ENCODE results near the gene ACOT7.
A peak's percentile ranks its signal among the peaks of the same experiment; 100 is the strongest.
"Not testable (repeated sequence)": the region's sequence is repeated elsewhere in the genome, so short reads cannot be mapped to it uniquely, and the experiment has no call there.

ACOT7 gene, protein sequence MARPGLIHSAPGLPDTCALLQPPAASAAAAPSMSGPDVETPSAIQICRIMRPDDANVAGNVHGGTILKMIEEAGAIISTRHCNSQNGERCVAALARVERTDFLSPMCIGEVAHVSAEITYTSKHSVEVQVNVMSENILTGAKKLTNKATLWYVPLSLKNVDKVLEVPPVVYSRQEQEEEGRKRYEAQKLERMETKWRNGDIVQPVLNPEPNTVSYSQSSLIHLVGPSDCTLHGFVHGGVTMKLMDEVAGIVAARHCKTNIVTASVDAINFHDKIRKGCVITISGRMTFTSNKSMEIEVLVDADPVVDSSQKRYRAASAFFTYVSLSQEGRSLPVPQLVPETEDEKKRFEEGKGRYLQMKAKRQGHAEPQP

DNA sequence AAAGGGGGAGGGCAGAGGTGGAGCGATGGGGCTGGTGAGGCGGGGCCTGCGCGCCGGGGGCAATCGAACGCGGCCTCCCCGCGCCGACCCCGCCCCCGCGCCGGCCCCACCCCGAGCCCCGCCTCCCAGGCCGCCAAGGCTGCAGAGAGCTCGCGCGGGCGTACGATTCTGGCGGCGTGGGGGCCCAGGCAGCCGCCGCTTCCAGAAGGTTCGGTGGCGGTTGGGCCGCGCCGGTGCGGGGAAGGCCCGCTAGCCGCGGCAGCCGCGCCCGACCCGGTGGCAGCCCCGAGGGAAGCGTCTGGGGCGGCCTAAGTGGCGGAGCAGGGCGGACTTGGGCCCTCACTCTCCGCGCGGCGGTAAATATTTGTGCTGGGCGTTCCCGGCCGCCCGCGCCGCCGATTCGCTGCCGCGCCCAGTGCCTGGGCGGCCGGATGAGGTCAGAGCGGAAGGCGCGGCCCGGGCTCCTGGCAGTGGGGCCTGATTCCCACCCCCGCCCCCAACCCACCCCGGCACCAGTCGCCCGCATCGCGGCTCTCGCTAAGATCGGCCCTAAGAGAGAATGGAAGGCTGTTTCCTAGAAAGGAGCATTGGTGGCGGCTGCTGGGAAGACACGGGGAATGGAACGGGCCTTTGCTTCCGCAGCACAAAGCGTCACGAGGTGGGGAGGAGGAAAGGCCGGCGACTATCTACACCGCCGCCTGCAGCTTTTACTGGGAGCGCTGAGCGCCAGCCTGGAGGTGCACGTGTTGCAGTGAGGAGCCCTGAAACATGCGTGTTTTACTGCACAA is at the start of gene ACOT7:
TSS of gene ACOT7 (minus strand) at position 368 of the 788 bp plus-strand sequence. CDS start 368 bp downstream, outside the sequence.
- peak; percentile 68 to 97 for DNase-seq

DNA sequence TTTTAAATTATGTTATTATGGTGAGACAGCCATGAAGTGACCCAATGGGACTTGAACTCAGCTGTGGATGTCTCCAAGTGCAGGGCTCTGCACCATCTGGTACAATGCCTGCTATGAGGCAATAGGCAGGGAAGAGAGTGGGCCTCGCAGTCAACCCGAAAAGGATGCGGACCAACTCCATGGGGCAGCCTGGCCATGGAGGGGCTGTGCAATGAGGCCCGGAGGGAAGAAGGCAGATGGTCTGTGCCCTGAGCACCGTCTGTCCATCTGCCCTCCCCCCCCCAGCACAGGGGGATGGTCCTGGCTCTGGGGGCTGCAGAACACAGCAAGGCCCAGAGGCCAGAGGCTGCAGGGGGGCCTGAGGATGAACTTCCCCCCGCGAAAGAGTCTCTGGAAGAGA is 48.0 kb upstream of the ACOT7 start:
- DNase-seq = no peak

DNA sequence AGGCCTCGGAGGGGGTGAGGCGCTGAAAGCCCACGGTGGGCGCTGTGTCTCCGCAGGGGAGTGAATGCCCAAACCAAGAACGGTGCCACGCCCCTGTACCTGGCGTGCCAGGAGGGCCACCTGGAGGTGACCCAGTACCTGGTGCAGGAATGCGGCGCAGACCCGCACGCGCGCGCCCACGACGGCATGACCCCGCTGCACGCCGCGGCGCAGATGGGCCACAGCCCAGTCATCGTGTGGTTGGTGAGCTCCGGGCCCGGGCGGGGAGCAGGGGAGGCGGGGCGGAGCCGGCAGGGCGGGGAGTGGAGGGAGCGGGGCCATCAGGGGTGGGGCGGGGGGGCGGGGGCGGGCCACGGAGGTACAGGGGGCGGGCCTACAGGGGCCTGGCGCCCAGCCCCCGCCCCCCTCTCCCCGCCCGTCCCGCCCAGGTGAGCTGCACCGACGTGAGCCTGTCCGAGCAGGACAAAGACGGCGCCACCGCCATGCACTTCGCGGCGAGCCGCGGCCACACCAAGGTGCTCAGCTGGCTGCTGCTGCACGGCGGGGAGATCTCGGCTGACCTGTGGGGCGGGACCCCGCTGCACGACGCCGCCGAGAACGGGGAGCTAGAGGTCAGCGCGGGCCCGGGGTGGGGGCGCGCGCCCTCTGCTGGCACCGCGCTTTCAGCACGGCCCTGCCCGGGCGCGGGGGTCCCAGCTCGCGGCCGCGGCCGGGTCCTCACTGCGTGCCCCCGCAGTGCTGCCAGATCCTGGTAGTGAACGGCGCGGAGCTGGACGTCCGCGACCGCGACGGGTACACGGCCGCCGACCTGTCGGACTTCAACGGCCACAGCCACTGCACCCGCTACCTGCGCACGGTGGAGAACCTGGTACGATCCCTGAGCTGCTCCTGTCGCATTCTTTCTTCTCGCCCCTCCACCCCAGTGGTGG is 46.9 kb upstream of the ACOT7 start:
- no peak for DNase-seq

DNA sequence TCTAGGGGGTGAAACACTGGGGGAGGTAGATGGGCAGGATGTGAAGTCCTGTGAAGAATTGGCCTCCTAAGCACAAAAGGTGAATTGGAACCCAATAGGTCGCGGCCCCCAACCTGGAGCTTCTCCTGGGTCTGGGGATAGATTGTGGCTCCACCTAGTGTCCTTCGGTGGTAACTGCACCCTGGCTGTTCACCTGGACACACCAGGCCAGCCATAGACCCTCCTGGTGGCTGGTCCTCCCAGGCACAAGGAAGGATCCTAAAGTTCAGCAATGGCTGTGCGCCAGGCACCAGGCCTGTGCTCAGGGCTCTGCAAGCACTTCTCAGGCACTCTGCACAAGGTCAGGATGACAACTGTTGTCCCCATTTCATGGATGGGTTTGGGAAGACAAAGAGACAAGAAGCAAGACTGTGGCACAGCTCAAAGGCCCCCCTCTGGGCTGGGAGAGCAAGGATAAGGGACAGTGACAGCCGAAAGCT is 44.5 kb upstream of the ACOT7 start:
- DNase-seq = peak; percentile 12 to 50

DNA sequence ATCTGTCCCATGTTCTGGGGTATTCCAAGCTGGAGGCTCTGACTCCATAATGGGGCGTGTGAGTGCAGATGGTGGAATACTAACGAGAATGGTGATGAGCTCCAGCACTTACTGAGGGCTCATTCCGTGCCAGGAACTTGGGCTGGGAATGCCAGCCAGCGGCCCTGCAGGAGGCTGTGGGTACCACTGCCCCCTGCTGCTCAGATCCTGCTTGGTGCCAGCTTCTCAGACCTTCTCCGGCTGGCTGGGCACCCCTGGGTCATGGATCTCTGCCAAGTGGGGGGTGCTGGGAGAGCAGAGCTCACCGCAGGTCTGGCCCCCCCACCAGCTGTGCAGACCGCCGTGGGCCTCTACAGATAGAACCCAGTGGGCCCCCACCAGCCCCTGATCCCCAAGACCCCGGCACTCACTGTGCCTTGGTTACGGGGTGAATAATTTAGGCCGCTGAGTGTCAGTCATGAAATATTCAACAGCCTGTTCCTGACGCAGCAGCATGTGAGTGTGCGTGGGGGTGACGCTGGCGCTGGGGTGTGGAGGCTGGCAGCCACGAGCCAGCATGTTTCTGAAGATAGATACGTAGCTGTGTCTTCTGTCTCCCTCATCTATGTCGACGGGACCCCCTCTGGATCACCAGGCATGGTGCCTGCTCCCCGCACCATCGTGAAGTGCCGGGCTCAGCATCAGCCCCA is 43.6 kb upstream of the ACOT7 start:
- not testable (repeated sequence) for DNase-seq

DNA sequence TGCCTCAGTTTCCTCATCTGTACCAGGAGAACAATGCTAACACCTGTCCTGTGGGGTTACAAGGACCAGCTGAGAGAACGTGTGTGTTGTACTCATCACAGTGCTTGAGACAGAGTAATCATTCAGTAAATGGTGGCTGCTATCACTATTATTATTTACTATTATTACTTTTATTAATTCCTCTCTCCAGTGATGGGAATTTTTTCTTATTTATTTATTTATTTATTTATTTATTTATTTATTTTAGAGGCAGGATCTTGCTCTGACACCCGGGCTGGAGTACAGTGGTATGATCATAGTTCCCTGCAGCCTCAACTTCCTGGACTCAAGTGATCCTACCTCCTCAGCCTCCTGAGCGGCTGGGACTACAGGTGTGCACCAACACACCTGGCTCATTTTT is 42.7 kb upstream of the ACOT7 start:
- DNase-seq = not testable (repeated sequence)

DNA sequence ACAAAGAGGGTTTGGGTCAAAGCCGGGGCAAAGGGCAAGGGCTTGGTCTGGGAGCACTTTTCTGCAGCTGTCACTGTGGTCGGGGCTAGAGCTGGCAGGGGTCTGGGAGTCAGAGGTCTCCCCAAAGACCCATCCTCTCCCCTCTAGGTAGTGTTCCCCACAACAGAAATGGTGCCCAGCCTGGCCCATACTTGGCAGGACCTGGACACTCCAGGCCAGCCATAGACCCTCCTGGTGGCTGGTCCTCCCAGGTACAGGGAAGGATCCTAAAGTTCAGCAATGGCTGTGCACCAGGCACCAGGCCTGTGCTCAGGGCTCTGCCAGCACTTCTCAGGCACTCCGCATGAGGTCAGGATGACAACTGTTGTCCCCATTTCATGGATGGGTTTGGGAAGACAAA is 42.0 kb upstream of the ACOT7 start:
- DNase-seq = no peak

DNA sequence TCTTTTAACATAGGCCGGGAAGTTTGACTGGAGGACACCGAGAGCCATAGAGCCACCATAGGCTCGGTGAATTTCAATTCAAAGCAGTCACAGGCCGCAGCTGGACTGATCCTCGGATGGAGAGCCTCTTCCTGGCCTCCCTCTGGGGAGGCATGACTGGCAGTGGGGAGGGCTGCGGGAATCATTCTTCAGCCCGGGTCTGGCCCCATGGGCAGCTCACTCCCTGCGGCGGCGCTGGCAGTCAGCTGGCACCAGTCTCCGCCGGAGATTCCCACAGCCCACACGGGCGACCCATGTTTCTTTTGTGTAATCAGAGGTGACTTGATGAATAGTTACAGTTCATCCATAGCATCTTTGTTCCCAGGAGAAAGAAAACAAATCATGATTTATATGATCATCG is 41.6 kb upstream of the ACOT7 start:
- DNase-seq = no peak

DNA sequence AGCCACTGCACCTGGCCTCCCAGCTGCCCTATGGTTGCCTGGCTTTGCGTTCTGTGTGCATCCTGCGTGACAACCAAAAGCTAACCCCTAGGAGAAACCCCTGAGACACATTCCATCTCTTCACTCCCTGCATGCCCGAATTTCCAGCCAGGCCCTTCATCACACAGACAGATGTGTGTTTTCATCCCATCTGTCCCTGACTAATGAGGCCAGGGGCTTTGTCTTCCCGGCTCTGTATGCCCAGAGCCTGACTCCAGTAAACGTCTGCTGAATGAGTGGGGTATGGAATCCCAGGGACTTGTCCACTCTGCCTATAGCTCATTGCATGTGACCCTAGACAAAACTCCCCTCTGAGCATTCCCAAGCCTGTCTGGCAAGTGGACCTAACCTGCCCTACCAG is 40.6 kb upstream of the ACOT7 start:
- no peak for DNase-seq

DNA sequence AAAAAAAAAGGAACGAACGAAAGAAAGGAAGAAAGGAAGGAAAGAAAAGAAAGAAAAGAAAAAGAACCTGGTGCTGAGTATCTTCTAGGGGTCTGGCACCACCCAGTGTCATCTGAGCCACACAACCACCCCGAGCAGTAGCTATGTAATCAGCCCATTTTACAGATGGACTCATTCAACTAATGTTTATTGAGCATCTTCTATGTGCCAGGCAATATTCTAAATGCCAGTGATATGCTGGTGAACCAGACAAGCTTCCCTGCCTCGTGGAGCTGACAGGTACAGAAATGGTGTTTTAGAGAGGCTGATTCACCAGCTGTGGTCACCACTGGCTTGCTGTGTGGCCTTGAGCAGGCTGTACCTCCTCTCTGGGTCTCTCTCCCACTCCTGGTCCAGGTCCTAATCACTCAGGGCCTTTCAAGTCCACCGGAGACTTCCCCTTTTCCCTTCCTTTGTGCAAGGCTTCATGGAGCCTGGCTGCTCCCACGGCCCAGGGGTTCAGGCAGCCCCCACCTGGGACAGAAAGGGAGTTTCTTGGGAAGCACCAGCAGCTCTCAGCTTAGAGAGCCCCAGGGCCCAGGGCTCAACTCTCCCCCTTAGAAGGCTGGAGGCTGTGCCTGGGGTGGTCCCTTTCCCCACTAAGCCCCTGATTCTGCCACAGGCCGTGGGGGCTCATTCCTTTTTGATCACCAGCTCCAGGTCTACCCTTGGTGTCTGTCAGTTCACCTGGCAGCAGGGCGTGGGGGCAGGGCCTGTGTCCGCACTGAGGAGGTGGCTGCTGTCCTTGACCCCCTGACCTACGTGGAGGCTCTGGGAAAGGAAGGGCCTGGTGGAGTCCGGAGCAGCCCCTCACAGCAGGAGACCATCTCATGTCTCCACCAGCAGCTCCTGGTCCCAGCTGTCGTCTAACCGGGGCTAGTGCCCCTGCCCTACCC is 38.3 kb upstream of the ACOT7 start:
- not testable (repeated sequence) for DNase-seq

DNA sequence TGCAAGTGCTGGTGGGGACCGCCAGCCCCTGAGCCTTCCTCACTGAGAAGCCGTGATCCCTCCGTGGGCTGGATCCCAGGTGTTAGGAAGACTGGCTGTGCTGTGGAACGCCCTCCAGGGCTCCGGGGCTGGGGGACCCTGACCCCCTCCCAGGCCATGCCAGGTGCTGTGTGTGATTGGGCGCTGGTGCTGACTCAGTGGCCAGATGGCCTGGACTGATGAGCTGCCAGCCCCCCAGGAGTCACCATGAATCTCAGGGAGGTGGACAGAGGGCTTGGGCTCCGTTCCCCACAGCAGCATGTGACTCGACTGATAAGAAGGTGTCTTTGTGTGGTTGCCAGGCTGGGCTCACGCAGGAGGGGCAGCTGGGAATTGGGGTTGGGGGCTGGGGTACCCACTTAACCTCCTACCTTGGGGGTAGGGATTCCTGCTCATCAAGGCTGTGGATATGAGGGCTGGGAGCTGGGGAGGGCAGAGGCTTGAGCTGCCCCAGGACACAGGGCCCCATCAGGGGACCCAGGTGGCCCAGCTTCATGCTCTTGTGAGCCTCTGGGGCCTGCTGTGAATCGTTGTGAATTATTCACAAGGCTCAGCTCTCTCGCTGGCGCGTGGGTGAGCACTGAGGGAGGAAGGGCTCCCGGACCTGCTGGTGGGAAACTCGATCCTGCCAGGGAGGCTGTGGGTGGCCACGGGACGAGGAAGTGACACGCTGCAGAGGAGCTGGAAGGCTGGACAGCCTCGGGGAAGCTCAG is 36.3 kb upstream of the ACOT7 start:
- not testable (repeated sequence) for DNase-seq

DNA sequence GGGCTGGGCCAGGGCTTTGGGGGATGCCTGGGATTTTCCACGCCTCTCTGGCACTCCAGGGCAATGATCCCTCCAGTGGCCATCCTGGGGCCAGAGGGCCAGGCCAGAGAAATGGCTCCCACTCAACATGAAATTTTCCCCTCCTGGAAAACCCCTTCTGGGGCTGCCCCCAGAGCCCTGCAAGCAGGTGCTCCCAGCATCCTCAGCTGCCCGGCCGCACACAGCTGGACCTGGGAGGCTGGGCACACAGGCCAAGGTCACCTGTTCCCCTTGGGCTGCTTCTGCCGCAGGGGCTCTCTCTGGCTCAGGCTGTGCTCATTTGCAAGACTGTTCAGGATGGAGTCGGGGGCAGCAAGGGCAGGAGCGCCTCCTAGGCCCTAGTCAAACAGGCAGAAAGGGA is 34.9 kb upstream of the ACOT7 start:
- not testable (repeated sequence) for DNase-seq

DNA sequence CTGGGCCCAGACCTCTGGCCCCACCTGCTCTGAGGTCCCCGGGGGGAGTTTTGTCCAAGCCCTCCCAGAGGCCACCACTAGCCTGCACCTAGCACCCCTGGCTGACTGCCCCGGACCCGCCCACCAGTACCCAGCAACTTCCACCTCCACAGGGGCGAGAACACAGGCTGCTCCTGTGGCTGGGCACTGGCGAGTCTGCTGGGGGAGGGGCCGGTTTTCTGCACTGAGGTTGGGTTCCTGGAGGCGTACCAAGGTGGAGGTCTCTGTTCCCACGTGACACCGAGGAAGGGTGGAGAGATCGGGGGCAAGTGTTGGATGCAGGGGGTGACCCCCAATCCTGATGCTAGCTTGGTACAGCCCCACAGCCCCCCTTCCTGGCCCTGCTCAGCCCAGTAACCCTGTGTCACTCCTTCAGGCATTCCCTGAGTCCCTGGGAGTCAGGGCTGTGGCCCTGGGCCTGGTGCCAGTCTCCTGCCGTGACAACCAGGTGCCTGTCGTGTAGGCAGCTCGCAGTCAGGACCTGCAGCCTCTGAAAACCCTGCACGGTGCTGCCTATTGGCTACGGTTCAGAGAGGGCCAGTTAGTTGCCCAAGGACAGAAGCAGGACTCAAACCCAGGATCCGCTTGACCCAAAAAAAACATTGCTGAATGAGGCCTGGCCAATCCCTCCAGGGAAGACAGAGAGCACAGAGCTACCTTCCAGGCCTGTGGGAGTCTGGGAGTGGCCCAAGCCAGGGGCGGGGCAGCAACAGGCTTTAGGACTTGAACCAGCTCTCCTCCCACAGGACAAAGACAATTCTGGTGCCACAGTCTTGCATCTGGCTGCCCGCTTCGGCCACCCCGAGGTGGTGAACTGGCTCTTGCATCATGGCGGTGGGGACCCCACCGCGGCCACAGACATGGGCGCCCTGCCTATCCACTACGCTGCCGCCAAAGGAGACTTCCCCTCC is 34.1 kb upstream of the ACOT7 start:
- no peak for DNase-seq

DNA sequence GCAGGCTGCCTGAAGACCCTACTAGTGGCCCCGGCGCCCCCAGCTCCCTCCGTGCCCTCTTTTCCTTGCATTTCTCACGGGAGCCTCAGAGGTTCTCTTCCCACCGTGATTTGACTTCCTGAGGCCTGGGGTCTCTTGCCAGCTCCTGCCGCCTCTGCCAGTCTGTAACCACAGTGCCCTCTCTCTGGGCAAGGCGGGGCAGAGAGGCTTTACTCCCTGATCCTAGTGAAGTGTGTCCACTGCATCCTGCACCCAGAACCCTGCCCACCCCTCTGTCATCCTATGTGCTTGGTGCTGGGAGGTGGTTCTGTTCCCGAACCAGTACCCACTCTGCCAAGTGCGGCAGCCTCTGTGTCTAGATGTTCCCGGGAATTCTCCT is 33.4 kb upstream of the ACOT7 start:
- no peak for DNase-seq

DNA sequence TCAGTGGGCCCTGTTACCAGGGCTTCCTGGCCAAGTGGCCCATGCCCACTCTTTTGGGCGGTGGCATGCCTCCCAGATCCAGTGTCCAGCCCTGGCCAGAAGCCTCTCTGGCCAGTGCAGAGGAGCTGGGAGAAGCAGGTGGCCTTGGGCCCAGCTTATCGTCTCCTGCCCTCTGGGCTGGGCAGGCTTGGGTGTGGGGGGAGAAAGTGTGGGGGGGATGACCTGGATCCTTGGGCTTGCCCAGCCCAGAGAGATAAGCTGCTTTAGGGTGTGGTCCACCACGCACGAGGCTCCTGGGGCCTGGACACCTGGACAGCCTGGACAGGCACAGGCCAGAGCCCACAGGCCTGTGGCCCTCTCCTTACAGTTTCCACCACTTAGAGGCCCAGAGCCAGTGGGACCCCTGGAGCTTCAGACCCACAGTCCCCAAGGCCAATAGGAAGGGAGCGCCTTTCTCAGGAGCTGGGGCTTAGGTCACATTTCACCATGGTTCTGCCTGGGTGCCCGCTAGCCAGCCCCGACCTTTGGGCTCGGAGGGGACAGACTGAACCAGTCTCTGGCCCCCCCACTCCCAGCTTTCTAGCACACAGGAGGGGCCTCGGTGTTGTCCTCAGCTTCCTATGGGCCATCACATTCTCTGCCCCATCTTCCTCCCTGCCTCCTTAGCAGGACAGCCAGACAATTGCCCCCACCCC is 32.9 kb upstream of the ACOT7 start:
- no peak for DNase-seq

DNA sequence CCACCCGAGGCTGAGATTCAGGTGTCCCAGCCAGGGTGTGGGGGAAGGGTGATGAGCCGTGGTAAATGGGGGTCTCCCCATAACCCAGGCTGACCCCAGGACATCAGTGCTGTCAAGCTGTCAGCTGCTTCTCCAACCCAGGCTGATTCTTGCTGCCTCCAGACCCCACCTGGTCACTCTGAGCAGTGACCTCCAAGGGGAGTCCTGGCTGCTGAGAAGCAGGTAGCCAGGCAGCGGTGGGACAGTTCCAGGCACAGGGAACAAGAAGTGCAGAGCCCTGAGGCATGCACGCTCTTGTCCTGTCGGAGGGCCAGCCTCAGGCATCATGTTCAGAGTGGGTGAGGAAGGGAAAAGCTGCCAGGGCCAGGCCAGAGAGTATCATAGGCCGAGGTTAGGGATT is 32.1 kb upstream of the ACOT7 start:
- DNase-seq = no peak

DNA sequence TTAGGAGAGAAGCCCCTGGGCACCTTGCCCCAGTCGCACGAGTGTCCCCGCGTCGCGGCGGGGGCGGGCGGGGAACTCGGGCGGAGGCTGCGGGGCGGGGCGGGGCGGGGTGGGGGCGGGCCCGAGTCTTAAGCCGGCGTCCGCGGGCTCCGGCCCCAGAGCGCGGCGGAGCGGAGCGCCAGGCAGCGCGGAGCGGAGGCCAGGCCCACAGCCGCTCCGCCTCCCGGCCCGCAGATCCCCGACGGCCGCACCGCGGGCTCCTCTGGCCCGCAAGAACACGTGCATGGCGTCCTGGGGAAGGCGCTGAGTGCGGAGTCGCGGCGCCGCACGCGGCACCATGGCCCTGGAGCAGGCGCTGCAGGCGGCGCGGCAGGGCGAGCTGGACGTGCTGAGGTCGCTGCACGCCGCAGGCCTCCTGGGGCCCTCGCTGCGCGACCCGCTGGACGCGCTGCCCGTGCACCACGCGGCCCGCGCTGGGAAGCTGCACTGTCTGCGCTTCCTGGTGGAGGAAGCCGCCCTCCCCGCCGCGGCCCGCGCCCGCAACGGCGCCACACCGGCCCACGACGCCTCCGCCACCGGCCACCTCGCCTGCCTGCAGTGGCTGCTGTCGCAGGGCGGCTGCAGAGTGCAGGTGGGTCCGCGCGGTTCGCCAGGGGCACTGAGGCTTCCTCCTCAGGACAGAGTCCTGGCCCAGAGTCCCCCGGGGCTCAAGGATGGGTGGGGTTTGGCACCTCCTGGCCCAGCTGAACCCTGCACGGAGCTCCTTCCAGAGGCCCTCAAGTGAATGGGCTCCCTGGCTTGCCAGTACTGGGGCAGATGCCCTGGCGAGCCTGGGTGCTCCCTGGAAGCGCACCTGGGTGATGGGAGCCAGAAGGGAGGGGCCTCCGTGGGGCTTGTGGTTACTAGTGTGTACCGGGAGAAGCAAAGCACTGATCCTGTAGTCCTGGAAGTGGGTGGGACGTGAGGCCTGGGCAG is 31.3 kb upstream of the ACOT7 start, which contains the start of gene ESPN:
TSS of gene ESPN (plus strand) at position 158 of the 975 bp plus-strand sequence. CDS start at position 338, 180 bp downstream.
- DNase-seq = no peak

Data from bone marrow (tissue), 2 donors.